H1 (cell line): ENCODE measurements around the gene VASP. TPM values are rescaled to one million over a fixed set of nuclear protein-coding genes. Genes with fewer than 3 reads are reported as not detected.

ENCODE experiments used
- BACH1 ChIP-seq: IDR thresholded peaks from 2 replicates; pipeline ENCODE4 v1.6.1; 2012; ENCODE audit warnings: low read length, improper control_type of control experiment
- CBX5 ChIP-seq: fragments of 300-800, 300-1000 bp; sonication (generic); IDR thresholded peaks from 2 replicates; pipeline ENCODE4 v1.7.1; 2016; ENCODE audit warnings: antibody characterized with exemption, low read length, low read depth
- CBX8 ChIP-seq: fragments of 300-800, 300-1000 bp; sonication (generic); IDR thresholded peaks from 2 replicates; pipeline ENCODE4 v1.7.1; 2016; ENCODE audit warnings: low read depth, low read length, borderline replicate concordance
- CHD1 ChIP-seq: IDR thresholded peaks from 2 replicates; pipeline ENCODE4 v1.6.1; 2012; ENCODE audit warnings: low read depth, low read length, improper control_type of control experiment
- CREB1 ChIP-seq: IDR thresholded peaks from 2 replicates; pipeline ENCODE4 v1.6.1; 2012; ENCODE audit warnings: inconsistent platforms
- CTCF ChIP-seq, 3 experiments: IDR thresholded peaks; 1 replicate in 2 of 3; 2 replicates in 1 of 3; pipeline versions ENCODE4 v1.5.1 to v1.6.1; 2011; ENCODE audit warnings: low read length in 3 of 3, mild to moderate bottlenecking in 3 of 3, inconsistent platforms in 2 of 3, low read depth in 1 of 3, moderate library complexity in 1 of 3; ENCODE audit not compliant: insufficient read depth in 1 of 3; ENCODE audit errors: control extremely low read depth in 1 of 3
- EZH2 ChIP-seq: fragments of 200-600 bp; sonication (generic); IDR thresholded peaks from 2 replicates; pipeline ENCODE4 v1.7.1; 2012; ENCODE audit warnings: low read depth, mild to moderate bottlenecking, moderate library complexity, low read length, inconsistent platforms; ENCODE audit not compliant: severe bottlenecking
- GTF2F1 ChIP-seq: IDR thresholded peaks from 2 replicates; pipeline ENCODE4 v1.6.1; 2012; ENCODE audit warnings: low read depth, low read length, improper control_type of control experiment, borderline replicate concordance
- HDAC6 ChIP-seq: IDR thresholded peaks from one replicate; pipeline ENCODE4 v1.7.1; 2012; ENCODE audit warnings: low read depth, mild to moderate bottlenecking, inconsistent platforms, low read length, moderate library complexity
- JUN ChIP-seq: IDR thresholded peaks from 2 replicates; pipeline ENCODE4 v1.6.1; 2011; ENCODE audit warnings: low read depth, mild to moderate bottlenecking, improper control_type of control experiment, low read length
- JUND ChIP-seq: IDR thresholded peaks from 2 replicates; pipeline ENCODE4 v1.6.1; 2011; ENCODE audit warnings: mild to moderate bottlenecking, improper control_type of control experiment, low read length
- MAFK ChIP-seq: IDR thresholded peaks from 2 replicates; pipeline ENCODE4 v1.6.1; 2012; ENCODE audit warnings: low read depth, mild to moderate bottlenecking, improper control_type of control experiment, low read length
- NRF1 ChIP-seq: IDR thresholded peaks from 2 replicates; pipeline ENCODE4 v1.6.1; 2011; ENCODE audit warnings: mild to moderate bottlenecking, low read depth, low read length, improper control_type of control experiment
- POU5F1 ChIP-seq: IDR thresholded peaks from 2 replicates; pipeline ENCODE4 v1.6.1; 2011; ENCODE audit warnings: low read depth, mild to moderate bottlenecking, low read length, moderate library complexity
- RAD21 ChIP-seq, 2 experiments: IDR thresholded peaks in 1 of 2; conservative IDR thresholded peaks in 1 of 2; 2 replicates each; pipeline ENCODE4 v1.6.1; 2011; ENCODE audit warnings: low read depth in 2 of 2, low read length in 2 of 2, improper control_type of control experiment in 1 of 2, inconsistent platforms in 1 of 2, mild to moderate bottlenecking in 1 of 2, moderate library complexity in 1 of 2
- RFX5 ChIP-seq: IDR thresholded peaks from 2 replicates; pipeline ENCODE4 v1.6.1; 2011; ENCODE audit warnings: low read depth, low read length, improper control_type of control experiment, borderline replicate concordance
- SP1 ChIP-seq: IDR thresholded peaks from 2 replicates; pipeline ENCODE4 v1.6.1; 2011; ENCODE audit warnings: low read depth, low read length
- SP2 ChIP-seq: IDR thresholded peaks from 2 replicates; pipeline ENCODE4 v1.6.1; 2012; ENCODE audit warnings: mild to moderate bottlenecking, low read length, inconsistent platforms
- TBP ChIP-seq: IDR thresholded peaks from 2 replicates; pipeline ENCODE4 v1.6.1; 2011; ENCODE audit warnings: low read depth, low read length, improper control_type of control experiment
- TEAD4 ChIP-seq: IDR thresholded peaks from 2 replicates; pipeline ENCODE4 v1.6.1; 2012; ENCODE audit warnings: low read depth, low read length, inconsistent platforms, mixed read lengths
- YY1 ChIP-seq: IDR thresholded peaks from 2 replicates; pipeline ENCODE4 v1.6.1; 2011; ENCODE audit warnings: low read depth, mild to moderate bottlenecking, low read length
- polyA plus RNA-seq, 7 experiments: library from polyadenylated mRNA; depleted of rRNA in 3 of 7; stranded (reverse) in 5 of 7; unstranded in 2 of 7; fragments of >200 nt in 5 of 7; fragments of 200-250 nt in 2 of 7; gene quantifications; 1 replicate in 5 of 7; 2 replicates in 1 of 7; 4 replicates in 1 of 7; pipeline versions ENCODE4 v1.2.1 to v1.2.3, GENCODE V29; 2011 to 2013; ENCODE audit warnings: missing spikeins in 2 of 7, mixed read lengths in 2 of 7
- total RNA-seq: library from RNA; stranded (reverse); fragmentation: NEBNext Ultra II Directional; extraction: Animal tissue kit (Norgen Biotek cat#: 25700); gene quantifications from 2 replicates; pipeline ENCODE4 v1.2.1, GENCODE V29; 2021

The VASP gene
- total and polyA plus RNA-seq, 2 of the 8 experiments (the other 6 are each of a cell fraction or from before 2014, with no cell fraction given), result 89.7 to 135 TPM

- peak; percentile 86 to 95 (median 92) for TF ChIP-seq CTCF (IDR thresholded peaks at IDR 0.05; ENCODE audit: control extremely low read depth in 1 of 3, insufficient read depth in 1 of 3, low read depth in 1 of 3, low read length in 3 of 3)
- TF ChIP-seq JUND, result no peak
- no peak for TF ChIP-seq CBX8
- no peak for TF ChIP-seq NRF1
- no peak for TF ChIP-seq JUN
- TF ChIP-seq CBX5, result no peak
- no peak for TF ChIP-seq POU5F1
- TF ChIP-seq CHD1, result no peak
- TF ChIP-seq YY1, result peak; percentile 35; the same call in 1 of the 2 replicates
- TF ChIP-seq EZH2, result no peak
- no peak for TF ChIP-seq GTF2F1
- no peak for TF ChIP-seq RFX5
- TF ChIP-seq RAD21 (IDR thresholded peaks at IDR 0.05 in 1 of 2, conservative IDR thresholded peaks at IDR 0.05 in 1 of 2; ENCODE audit: low read depth in 2 of 2, low read length in 2 of 2), result peak; percentile 59 to 66
- TF ChIP-seq TEAD4, result no peak
- 0 out of 2 replicates have a peak, but pooled peaks have one; percentile 28 for TF ChIP-seq SP1
- 0 out of 2 replicates have a peak, but pooled peaks have one; percentile 28 for TF ChIP-seq TBP
- no peak for TF ChIP-seq BACH1
- TF ChIP-seq MAFK, result peak; percentile 73
- no peak for TF ChIP-seq SP2
- peak; percentile 70 for TF ChIP-seq CREB1
- TF ChIP-seq HDAC6, result no peak
Measured at GRCh38 chr19:45485305-45486077, 21.8 kb upstream of the VASP start (continued).
